ENCODE data around the gene PILRA.

PILRA gene

DNA sequence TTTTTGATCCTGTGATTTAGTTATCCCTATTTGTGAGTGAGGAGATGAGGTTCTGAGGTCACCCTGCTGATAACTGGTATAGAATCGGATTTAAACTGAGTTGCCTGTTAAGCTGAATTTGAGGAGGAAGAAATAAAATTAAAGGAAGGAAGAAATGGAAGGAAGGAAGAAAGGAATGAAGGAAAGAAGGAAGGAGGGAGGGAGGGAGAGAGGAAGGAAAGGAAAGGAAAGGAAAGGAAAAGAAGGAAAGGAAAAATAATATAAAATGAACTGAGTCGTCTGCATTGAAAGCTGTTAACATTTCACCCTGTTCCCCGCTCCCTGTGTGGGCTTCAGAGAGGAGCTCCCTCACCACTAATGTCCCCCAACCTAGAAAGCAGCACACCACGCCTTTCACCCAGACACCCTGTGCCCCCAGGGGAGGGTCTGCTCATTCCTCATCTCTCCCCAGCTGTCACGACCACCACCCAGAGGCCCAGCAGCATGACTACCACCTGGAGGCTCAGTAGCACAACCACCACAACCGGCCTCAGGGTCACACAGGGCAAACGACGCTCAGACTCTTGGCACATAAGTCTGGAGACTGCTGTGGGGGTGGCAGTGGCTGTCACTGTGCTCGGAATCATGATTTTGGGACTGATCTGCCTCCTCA lies 16.3 kb downstream of the PILRA start:
- TF ChIP-seq ZFX (IDR thresholded peaks at IDR 0.05; ENCODE audit: borderline replicate concordance): no peak
- TF ChIP-seq, protein P1, sequence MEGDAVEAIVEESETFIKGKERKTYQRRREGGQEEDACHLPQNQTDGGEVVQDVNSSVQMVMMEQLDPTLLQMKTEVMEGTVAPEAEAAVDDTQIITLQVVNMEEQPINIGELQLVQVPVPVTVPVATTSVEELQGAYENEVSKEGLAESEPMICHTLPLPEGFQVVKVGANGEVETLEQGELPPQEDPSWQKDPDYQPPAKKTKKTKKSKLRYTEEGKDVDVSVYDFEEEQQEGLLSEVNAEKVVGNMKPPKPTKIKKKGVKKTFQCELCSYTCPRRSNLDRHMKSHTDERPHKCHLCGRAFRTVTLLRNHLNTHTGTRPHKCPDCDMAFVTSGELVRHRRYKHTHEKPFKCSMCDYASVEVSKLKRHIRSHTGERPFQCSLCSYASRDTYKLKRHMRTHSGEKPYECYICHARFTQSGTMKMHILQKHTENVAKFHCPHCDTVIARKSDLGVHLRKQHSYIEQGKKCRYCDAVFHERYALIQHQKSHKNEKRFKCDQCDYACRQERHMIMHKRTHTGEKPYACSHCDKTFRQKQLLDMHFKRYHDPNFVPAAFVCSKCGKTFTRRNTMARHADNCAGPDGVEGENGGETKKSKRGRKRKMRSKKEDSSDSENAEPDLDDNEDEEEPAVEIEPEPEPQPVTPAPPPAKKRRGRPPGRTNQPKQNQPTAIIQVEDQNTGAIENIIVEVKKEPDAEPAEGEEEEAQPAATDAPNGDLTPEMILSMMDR (IDR thresholded peaks at IDR 0.05): no peak

GRCh38 chr7:100390286-100391009 lies 17.2 kb downstream of the PILRA start:
- no peak overlapping the region for H3K27ac ChIP-seq
- TF ChIP-seq ZFX (IDR thresholded peaks at IDR 0.05; ENCODE audit: borderline replicate concordance): no peak
- TF ChIP-seq, protein P1 (IDR thresholded peaks at IDR 0.05): no peak

More for the DNA sequence above, 16.3 kb downstream of the PILRA start:
- H3K27ac ChIP-seq: no peak overlapping the region

DNA sequence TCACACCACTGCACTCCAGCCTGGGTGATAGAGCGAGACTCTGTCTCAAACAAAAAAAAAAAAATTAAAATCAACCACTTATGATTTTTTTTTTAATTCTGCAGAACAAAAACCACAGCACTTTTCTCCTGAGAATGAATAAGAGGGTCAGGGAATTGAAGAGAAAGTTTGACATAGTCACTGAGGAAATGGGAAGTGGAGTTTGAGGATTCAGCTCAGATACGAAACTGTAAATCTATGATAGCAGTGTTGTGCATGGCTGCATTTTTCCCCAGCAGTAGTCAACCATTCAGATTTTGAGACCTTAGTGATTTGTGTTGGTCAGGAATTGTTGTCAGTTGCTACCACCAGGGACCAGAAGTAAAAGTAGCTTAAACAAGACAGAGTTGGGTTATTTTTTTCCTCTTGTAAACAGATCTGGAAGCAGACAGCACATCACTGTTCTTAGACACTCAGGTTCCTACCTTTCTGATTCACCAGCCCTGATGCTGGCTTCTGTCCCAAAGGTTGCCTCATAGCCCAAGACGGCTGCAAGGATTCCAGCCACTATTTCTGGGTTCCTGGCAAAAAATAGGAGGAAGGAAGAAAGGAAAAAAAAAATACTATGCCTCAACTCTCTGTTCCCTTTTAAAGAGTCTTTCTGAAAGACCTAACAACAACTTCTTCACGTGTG lies 20.1 kb downstream of the PILRA start:
- TF ChIP-seq, protein P1 (IDR thresholded peaks at IDR 0.05): no peak
- no peak for TF ChIP-seq ZFX (IDR thresholded peaks at IDR 0.05; ENCODE audit: borderline replicate concordance)
- H3K27ac ChIP-seq: no peak overlapping the region

DNA sequence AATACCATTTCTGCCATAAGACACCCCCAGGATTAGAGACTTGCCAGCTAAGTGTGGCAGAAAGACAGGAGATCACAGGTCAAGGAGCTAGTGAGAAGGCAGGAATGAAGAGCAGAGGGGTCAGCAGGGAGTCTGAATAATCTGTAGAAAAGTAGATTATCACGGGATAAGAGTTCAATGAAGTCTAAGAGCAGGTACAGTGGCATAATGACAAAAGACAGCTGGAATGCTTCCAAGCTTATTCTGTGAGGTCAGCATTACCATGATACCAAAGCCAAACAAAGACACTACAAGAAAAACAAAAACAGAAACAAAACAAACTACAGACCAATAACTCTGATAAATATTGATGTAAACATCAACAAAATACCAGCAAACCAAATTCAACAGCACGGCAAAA lies 20.8 kb downstream of the PILRA start:
- TF ChIP-seq, protein P1 (IDR thresholded peaks at IDR 0.05): no peak
- no peak for TF ChIP-seq ZFX (IDR thresholded peaks at IDR 0.05; ENCODE audit: borderline replicate concordance)

DNA sequence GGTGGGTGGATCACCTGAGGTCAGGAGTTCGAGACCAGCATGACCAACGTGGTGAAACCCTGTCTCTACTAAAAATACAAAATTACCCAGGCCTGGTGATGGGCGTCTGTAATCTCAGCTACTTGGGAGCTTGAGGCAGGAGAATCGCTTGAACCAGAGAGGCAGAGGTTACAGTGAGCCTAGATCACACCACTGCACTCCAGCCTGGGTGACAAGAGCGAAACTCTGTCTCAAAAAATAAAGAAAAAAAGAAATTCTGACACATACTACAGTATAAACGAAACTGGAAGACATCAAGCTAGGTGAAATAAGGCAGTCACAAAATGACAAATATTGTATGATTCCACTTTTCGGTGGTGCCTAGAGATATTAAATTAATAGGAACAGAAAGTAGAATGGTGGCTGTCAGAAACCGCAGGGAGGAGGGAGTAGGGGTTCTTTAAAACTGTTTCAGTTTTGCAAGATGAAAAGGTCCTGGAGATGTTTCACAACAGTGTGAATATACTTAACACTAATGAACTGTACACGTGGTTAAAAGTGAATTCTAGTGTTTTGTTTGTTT lies 23.2 kb downstream of the PILRA start:
- H3K27ac ChIP-seq: no peak overlapping the region
- TF ChIP-seq ZFX (IDR thresholded peaks at IDR 0.05; ENCODE audit: borderline replicate concordance): no peak
- TF ChIP-seq, protein P1 (IDR thresholded peaks at IDR 0.05): no peak

More for the DNA sequence above, 20.8 kb downstream of the PILRA start:
- no peak overlapping the region for H3K27ac ChIP-seq

DNA sequence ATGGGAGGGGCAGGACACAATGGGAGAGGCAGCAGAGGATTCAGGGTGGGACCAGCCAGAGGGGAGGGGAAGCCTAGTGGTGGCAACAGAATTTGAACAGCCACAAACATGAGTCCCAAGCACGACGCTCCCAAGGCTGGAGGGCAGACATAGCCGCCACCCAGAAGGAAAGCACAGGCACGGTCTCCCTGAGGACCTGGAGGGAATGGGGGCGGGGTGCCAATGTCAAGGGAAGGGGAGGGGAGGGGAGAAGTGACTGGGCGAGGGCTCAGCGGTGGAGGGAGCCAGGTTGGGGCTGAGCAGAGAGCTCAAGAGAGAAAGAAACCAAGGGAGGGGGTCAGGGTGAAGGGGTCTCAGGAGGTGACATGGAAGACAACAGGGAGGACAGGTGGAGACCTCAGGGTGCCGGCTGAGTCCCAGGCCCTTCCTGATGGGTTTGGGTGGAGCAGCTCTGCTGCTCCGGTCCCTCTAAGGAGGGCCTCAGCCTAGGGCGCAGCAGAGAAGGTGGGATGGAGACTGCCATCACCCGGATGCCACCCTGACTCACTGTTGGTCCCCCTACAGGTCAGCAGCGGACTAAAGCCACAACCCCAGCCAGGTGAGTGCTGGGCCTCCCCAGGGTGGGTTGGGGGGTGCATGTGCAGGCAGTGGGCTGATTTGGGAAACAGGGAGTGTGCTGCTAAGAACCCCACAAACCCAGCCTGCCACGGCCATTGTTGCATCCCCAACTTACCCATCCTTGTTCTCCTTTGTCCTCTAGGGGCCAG lies 24.2 kb downstream of the PILRA start:
- TF ChIP-seq, protein P1 (IDR thresholded peaks at IDR 0.05): peak; percentile 12; the same call in 1 of the 2 replicates
- TF ChIP-seq ZFX (IDR thresholded peaks at IDR 0.05; ENCODE audit: borderline replicate concordance): no peak
- H3K27ac ChIP-seq: no peak overlapping the region

All from 22Rv1 (cell line).